ENCODE data around the gene CTNND2.

- no peak for TF ChIP-seq CTCF (IDR thresholded peaks at IDR 0.05)
- TF ChIP-seq POLR2A (IDR thresholded peaks at IDR 0.05), result no peak
Observed at GRCh38 chr5:11560915-11561697, 343.1 kb downstream of the CTNND2 start.

Data from thyroid gland (tissue), 4 donors.